Retinal pigment epithelial cell (primary cell): Measurements from ENCODE around the gene UBL7.
"Not testable (repeated sequence)": the region's sequence is repeated elsewhere in the genome, so short reads cannot be mapped to it uniquely, and the experiment has no call there.

Experiments used
- DNase-seq: peaks from one replicate; pipeline ENCODE4 v3.0.0-alpha.2; 2010; ENCODE audit warnings: low read depth
- H3K4me3 ChIP-seq: 2 replicates; pipeline ENCODE4 v1.5.1; 2011; ENCODE audit warnings: mild to moderate bottlenecking, low read length, control low read depth, moderate library complexity
- CTCF ChIP-seq: conservative IDR thresholded peaks from 2 replicates; pipeline ENCODE4 v1.5.1; 2011; ENCODE audit warnings: low read depth, low read length, control low read depth, inconsistent platforms

The UBL7 gene

DNA sequence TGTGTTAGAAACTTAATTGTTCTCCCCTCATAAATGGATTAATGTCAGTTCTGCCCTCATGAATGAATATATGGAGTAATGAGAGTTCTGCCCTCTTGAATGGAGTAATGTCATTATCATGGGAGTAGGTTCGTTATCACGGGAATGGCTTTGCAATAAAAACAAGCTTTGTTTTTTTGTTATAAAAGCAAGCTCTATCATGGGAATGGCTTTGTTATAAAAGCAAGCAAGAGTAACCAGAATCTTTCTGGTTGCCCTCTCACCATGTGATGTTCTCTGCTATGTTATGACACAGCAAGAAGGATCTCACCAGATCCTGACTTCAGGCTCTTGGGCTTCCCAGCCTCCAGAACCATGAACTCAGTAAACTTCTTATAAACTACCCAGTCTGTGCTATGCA is 38.4 kb upstream of the UBL7 start:
- no peak overlapping the region for H3K4me3 ChIP-seq
- TF ChIP-seq CTCF: no peak
- no peak for DNase-seq

DNA sequence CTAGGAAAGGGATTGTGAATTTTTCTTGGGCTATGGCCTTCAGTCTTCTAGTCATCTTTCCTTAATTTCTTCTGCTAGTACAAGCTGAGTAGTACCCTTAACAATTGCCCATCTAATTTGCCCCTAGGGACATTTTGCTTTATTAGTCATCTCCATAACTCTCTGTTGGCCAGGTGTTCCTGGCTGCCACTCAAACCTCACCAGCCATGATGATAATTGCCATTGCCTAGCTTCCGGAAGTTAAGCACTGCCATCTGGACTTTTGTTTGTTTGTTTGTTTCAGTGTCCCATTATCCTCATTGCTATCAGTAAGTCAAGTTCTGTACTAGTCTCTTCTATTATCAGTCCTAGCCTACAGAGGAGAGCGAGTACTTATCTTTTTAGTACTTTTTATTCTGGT is 36.6 kb upstream of the UBL7 start:
- DNase-seq: no peak
- H3K4me3 ChIP-seq: no peak overlapping the region
- TF ChIP-seq CTCF: no peak

- no peak for DNase-seq
- TF ChIP-seq CTCF: no peak
- H3K4me3 ChIP-seq: no peak overlapping the region
These were observed 35.7 kb upstream of the UBL7 start for GRCh38 chr15:74496648-74497047.

DNA sequence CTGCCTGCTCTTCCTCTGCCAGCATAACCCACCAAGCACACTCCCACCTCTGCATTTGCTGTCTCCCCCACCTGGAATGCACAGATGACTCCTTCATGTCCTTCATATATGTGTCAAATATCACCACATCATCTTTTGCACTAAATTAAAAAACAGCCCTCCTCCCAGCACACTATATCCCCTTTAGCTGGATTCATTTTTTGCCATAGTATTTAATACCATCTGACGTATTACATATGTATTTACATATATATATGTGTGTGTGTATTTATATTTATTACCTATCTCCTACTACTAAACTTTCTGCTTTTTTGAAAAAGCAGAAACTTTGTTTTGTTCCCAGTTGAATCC is 29.4 kb upstream of the UBL7 start:
- no peak for DNase-seq
- H3K4me3 ChIP-seq: no peak overlapping the region
- no peak for TF ChIP-seq CTCF

GRCh38 chr15:74489518-74490338 is 28.8 kb upstream of the UBL7 start:
- TF ChIP-seq CTCF: peak; percentile 73
- H3K4me3 ChIP-seq: no peak overlapping the region
- DNase-seq: no peak

DNA sequence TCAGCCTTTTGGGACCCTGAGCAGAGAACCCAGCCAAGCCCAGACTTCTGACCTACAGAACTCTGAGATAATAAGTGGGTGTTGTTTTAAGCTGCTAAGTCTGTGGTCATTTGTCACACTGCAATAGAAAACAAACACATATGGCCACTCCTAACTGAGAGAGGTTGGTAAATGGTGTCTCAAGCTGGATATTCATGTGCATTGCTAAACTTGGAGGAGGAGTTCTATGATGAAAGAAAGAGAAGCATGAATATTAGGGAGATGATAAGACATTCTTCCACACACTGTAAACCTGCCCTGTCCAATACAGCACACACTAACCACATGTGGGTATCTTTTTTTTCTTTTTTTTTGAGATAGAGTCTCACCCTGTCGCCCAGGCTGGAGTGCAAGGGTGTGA is 27.8 kb upstream of the UBL7 start:
- no peak for TF ChIP-seq CTCF
- H3K4me3 ChIP-seq: no peak overlapping the region
- no peak for DNase-seq

DNA sequence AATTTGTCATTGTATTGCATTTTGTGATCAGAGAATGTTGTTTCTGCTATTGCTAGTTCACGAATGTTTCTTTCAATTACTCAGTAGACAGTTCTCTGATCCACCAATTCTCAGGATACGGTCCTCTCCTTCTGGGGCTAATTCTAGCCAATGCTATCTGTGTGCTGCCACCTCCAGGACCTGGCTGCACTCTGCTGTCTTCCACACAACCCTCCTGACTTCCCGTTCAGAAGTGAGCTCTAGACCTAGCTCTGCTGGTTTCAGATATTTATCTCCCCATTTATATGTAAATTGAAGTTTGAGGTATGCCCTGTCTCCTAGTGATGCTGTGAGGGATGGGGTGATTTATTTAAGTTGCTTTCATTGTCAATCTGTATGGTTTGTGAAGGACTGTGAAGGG is 21.7 kb upstream of the UBL7 start:
- no peak overlapping the region for H3K4me3 ChIP-seq
- no peak for TF ChIP-seq CTCF
- DNase-seq: no peak

DNA sequence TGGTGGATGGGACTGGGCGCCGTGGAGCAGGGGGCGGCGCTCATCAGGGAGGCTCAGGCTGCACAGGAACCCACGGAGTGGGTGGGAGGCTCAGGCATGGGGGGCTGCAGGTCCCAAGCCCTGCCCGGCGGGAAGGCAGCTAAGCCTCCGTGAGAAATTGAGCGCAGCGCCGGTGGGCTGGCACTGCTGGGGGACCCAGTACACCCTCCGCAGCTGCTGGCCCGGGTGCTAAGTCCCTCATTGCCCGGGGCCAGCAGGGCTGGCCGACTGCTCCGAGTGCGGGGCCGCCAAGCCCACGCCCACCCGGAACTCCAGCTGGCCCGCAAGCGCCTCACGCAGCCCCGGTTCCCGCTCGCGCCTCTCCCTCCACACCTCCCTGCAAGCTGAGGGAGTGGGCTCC is 19.4 kb upstream of the UBL7 start:
- not testable (repeated sequence) for DNase-seq

GRCh38 chr15:74471621-74472020 is 10.7 kb upstream of the UBL7 start:
- not testable (repeated sequence) for DNase-seq, H3K4me3 ChIP-seq

More for the DNA sequence above, 19.4 kb upstream of the UBL7 start:
- H3K4me3 ChIP-seq: not testable (repeated sequence)
